Cardiac septum (tissue), 1 donor: ENCODE measurements around the gene ROBO3. TPM values are rescaled to one million over a fixed set of nuclear protein-coding genes. Genes with fewer than 3 reads are reported as not detected.

Experiments
- DNase-seq: peaks from one replicate; pipeline ENCODE4 v3.0.0-alpha.2; 2020; ENCODE audit warnings: low spot score
- intact Hi-C: fragments of 100-400 bp; cut with DNase I; formaldehyde crosslinking; loops from one replicate; pipeline ENCODE4 v1.14.0; 2022
- total RNA-seq: library from RNA; stranded (reverse); fragmentation: NEBNext Ultra II Directional; extraction: Animal tissue kit (Norgen Biotek cat#: 25700); gene quantifications from one replicate; pipeline ENCODE4 v1.2.1, GENCODE V29; 2021
- donor health status: DM: no; HTN: no; CAD: no.

The ROBO3 gene
- total RNA-seq, 1 donor from 2014 or later: 5.1 TPM

- intact Hi-C loops: no loop called here
- DNase-seq: no peak
These were observed 7.0 kb downstream of the ROBO3 start for GRCh38 chr11:124872280-124872679.

GRCh38 chr11:124872741-124873140, 7.5 kb downstream of the ROBO3 start:
- intact Hi-C loops: no loop called here
- DNase-seq: no peak

GRCh38 chr11:124873951-124874350, 8.7 kb downstream of the ROBO3 start:
- DNase-seq: no peak
- intact Hi-C loops: no loop called here

GRCh38 chr11:124874571-124875255, 9.5 kb downstream of the ROBO3 start:
- DNase-seq: no peak
- intact Hi-C loops: loop anchor here (5.0 kb wide), 1 partner anchor 78 kb away; the partner anchor contains the start of gene CCDC15

- no peak for DNase-seq
- intact Hi-C loops: loop anchor here (5.0 kb wide), 1 partner anchor 77 kb away; the partner anchor contains the start of gene CCDC15
These were observed 10.2 kb downstream of the ROBO3 start for GRCh38 chr11:124875401-124875800.

GRCh38 chr11:124875943-124876817, 10.9 kb downstream of the ROBO3 start:
- DNase-seq: peak; percentile 91
- intact Hi-C loops: loop anchor here (5.0 kb wide), 1 partner anchor 76 kb away; the partner anchor contains the start of gene CCDC15

GRCh38 chr11:124876818-124877630, 11.8 kb downstream of the ROBO3 start:
- intact Hi-C loops: loop anchor here (5.0 kb wide), 1 partner anchor 75 kb away; the partner anchor contains the start of gene CCDC15
- DNase-seq: no peak

- intact Hi-C loops: loop anchor here (5.0 kb wide), 1 partner anchor 75 kb away; the partner anchor contains the start of gene CCDC15
- DNase-seq: no peak
These were observed 12.3 kb downstream of the ROBO3 start for GRCh38 chr11:124877631-124877909.

DNA sequence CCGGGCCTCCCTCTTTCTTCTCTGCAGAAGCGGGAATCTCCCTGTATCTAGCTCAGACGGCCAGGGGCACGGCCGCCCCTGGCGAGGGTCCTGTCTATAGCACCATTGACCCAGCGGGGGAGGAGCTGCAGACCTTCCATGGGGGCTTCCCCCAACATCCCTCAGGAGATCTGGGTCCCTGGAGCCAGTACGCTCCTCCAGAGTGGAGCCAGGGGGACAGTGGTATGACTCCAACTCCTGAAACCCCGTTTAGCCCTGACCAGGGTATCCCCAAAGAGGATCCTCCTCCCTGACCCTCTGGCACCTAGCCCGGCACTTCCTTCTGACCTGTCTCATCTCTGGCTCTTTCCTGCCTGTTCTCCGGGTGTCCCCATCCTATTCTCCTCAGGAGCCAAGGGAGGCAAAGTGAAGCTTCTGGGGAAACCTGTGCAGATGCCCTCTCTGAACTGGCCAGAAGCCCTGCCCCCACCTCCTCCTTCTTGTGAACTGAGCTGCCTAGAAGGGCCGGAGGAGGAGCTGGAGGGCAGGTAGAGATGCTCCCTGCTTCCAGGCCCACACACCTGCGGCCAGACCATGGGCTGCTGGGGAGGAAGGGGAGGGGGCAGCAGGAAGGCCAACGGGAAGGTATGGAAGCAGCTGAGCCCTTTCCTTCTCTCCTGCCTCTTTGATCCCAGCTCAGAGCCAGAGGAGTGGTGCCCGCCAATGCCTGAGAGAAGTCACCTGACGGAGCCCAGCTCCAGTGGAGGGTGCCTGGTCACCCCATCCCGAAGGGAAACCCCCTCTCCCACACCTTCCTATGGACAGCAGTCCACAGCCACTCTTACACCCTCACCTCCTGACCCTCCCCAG, 12.9 kb downstream of the ROBO3 start:
- intact Hi-C loops: loop anchor here (5.0 kb wide), 1 partner anchor 74 kb away; the partner anchor contains the start of gene CCDC15
- peak; percentile 69 for DNase-seq

- intact Hi-C loops: loop anchor here (5.0 kb wide), 1 partner anchor 73 kb away; the partner anchor contains the start of gene CCDC15
- no peak for DNase-seq
These were observed 13.7 kb downstream of the ROBO3 start for GRCh38 chr11:124878759-124879492.

GRCh38 chr11:124879493-124880289, 14.5 kb downstream of the ROBO3 start:
- peak; percentile 72 for DNase-seq
- intact Hi-C loops: loop anchor here (5.0 kb wide), 1 partner anchor 73 kb away; the partner anchor contains the start of gene CCDC15

GRCh38 chr11:124880290-124880611, 15.0 kb downstream of the ROBO3 start:
- intact Hi-C loops: no loop called here
- DNase-seq: peak; percentile 70

- intact Hi-C loops: no loop called here
These were observed 15.7 kb downstream of the ROBO3 start for GRCh38 chr11:124880958-124881357.

DNA sequence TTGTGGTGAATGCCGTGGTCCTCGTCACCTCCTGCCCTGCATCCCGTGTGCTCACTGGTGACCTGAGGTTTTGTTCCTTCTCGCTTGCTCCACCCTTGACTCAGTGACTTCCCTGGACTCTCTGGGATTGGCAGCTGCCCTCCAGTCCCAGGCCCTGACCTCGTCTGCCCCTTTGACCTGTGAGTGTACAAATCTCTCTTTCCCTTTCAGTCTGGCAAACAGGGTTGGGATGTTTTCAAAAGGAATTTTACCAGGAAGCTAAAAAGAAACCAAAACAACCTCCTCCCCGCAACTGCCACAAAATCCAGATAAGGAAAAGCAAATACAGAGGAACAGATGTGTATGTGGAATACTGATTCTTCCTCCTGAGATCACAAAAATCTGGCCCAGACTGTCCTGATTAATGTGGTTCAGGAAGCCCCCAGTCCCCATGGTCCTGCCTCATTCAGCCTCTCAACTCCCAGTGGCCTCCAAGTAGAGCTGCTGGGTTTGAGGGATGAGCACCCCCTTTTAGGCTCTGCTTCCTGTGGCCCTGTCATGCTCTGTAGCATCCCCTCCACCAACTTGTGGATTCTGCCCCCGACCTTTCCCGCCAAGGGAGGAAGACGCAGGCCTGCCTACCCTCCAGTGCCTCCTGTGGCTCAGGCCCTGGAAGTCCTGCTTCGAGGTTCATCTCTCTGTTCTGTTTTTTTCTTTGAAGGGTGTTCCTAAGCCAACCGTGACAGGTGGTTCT, 17.3 kb downstream of the ROBO3 start:
- intact Hi-C loops: no loop called here
- DNase-seq: peak; percentile 70

More at GRCh38 chr11:124880958-124881357, 15.7 kb downstream of the ROBO3 start:
- no peak for DNase-seq

- DNase-seq: peak; percentile 67
- intact Hi-C loops: no loop called here
These were observed 19.1 kb downstream of the ROBO3 start for GRCh38 chr11:124884340-124884739.

DNA sequence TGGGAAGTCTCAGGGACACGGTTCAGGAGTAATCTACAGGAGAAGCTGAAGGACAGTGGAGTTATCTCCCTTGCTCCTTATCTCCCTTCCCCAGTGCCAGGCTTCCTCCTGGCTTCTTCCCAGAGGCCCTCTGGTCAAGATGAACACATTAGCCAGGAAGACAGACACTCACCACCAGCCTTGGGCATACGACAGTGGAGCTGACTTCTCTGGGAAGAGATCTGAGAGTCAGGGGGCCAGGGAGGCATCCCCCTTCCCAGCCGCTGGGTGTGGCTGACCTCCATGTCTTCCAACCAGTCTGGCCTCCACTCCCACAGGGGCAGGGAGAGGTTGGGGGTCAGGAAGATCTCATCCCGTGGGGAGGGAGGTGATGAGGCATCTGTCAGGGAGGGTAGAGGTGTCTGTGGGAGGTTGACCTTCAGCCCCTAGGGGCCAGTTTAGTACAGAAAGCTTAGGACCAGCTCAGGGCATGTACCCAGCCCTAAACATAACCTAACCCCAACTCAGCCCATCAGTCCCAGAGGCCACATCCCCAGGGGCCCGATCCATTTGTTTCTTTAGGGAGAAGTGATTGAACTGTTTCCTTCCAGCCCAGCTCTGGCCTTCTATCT, 19.7 kb downstream of the ROBO3 start:
- DNase-seq: peak; percentile 68

More for the DNA sequence above, 19.7 kb downstream of the ROBO3 start:
- intact Hi-C loops: no loop called here
